Natural killer cell (primary cell): Measurements from ENCODE around the gene ALCAM. TPM values are rescaled to one million over a fixed set of nuclear protein-coding genes. Genes with fewer than 3 reads are reported as not detected.

Experiments used
- ATAC-seq, 3 donors: fragments of 150-1000 bp in 2 of 3; fragments of 200-7000 bp in 1 of 3; cut with Tn5 transposase; 1 replicate in 1 of 3; 2 replicates in 2 of 3; pipeline ENCODE4 v1.10.0; 2021; ENCODE audit warnings: mild to moderate bottlenecking in 2 of 3, moderate library complexity in 2 of 3
- DNase-seq, 2 donors: peaks; one replicate each; pipeline versions ENCODE4 v3.0.0 to v3.0.0-alpha.2; 2013 to 2021; ENCODE audit warnings: mixed read lengths in 1 of 2
- H3K27ac ChIP-seq: one replicate; pipeline ENCODE4 v1.5.1; 2013; ENCODE audit warnings: mild to moderate bottlenecking, low read length
- H3K27me3 ChIP-seq: one replicate; pipeline ENCODE4 v1.6.1; 2013; ENCODE audit warnings: low read length; ENCODE audit not compliant: control insufficient read depth, insufficient read depth
- H3K36me3 ChIP-seq: one replicate; pipeline ENCODE4 v1.6.1; 2013; ENCODE audit warnings: low read length; ENCODE audit not compliant: control insufficient read depth, insufficient read depth
- H3K4me1 ChIP-seq: one replicate; pipeline ENCODE4 v1.6.1; 2013; ENCODE audit warnings: low read length; ENCODE audit not compliant: control insufficient read depth, insufficient read depth
- H3K4me3 ChIP-seq: one replicate; pipeline ENCODE4 v1.5.1; 2013; ENCODE audit warnings: low read length
- H3K9me3 ChIP-seq: one replicate; pipeline ENCODE4 v1.6.1; 2013; ENCODE audit warnings: low read length; ENCODE audit not compliant: control insufficient read depth, insufficient read depth
- H3K27ac Mint-ChIP-seq, 2 donors: one replicate each; pipeline ENCODE4 v1.8.0; 2022; ENCODE audit warnings: mild to moderate bottlenecking in 2 of 2, mixed read lengths in 2 of 2, moderate library complexity in 1 of 2
- H3K27me3 Mint-ChIP-seq, 2 donors: one replicate each; pipeline ENCODE4 v1.8.0; 2022; ENCODE audit warnings: low read depth in 2 of 2, mixed read lengths in 2 of 2
- H3K36me3 Mint-ChIP-seq: one replicate; pipeline ENCODE4 v1.8.0; 2022; ENCODE audit warnings: mixed read lengths
- H3K4me1 Mint-ChIP-seq, 2 donors: one replicate each; pipeline ENCODE4 v1.8.0; 2022; ENCODE audit warnings: mixed read lengths in 2 of 2
- H3K4me3 Mint-ChIP-seq: one replicate; pipeline ENCODE4 v1.8.0; 2022; ENCODE audit warnings: mild to moderate bottlenecking, moderate library complexity, mixed read lengths
- H3K9me3 Mint-ChIP-seq, 2 donors: one replicate each; pipeline ENCODE4 v1.8.0; 2022; ENCODE audit warnings: mixed read lengths in 2 of 2
- WGBS: methylation state at CpG from one replicate; pipeline ENCODE4 v1.1.7; 2013; ENCODE audit warnings: missing lambda C conversion rate; ENCODE audit not compliant: insufficient coverage; 5-methylcytosine and 5-hydroxymethylcytosine counted together
- intact Hi-C: fragments of 100-400 bp; cut with micrococcal nuclease; formaldehyde crosslinking; loops from one replicate; pipeline ENCODE4 v1.14.2; 2022
- total RNA-seq, 4 donors: library from RNA; stranded (reverse); fragments of 120-200 nt in 1 of 4; gene quantifications; one replicate each; pipeline versions ENCODE4 v1.2.3 to v1.2.4, GENCODE V29; 2013 to 2022
- TF ChIP-seq, protein P1 (sequence below): fragments of 200-600 bp; IDR thresholded peaks from one replicate; pipeline ENCODE4 v1.8.0; 2022; ENCODE audit warnings: antibody characterized with exemption

ALCAM gene
- total RNA-seq, 3 donors from 2014 or later (not counting 1 experiment from before 2014, with no cell fraction given): 1.5 to 3.0 (median 1.5) TPM

DNA sequence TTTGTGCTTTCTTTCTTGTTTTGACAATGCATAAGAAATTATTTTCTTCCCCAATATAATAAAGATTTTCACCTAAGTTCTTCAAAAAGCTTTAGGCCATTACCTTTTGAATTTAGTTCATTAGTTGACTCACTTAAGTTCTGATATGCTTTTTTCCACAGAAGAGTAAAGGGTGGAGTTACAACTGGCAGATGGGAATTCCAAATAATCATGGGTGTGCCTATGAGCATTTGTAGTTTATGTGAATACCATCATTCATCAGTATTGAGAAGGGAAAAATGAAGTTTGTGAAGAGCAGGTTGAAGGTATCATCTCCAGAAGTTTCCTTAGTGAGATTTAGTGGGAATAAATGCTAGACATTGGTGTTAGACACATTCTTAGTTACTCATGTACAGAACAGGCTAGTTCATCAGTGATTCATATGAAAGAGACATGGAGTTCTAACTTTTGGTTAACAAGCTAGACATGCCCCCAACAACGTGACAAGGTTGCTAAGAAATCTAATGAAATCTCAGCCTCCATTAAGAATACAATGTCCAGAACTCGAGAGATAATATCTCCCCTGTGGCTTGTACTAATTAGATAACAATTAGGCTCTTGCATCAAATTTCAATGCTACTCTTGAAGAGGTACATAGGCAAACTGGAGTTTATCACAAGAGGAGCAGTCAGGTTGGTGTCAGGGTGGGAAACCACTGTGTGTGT lies 16.9 kb upstream of the ALCAM start:
- intact Hi-C loops: no loop called here
- Histone ChIP-seq H3K27me3 (peaks cover 18% of the 10 kb centered on the region), H3K27ac (no peak overlapping the region), H3K4me3 (no peak overlapping the region), H3K9me3 (no peaks in the 10 kb centered on the region), H3K36me3 (no peaks in the 10 kb centered on the region), H3K4me1 (no peaks in the 10 kb centered on the region)
- DNase-seq (no peak), ATAC-seq (no peak)
- Mint-ChIP-seq H3K27ac (no peak overlapping the region), H3K36me3 (peaks cover 7% of the 10 kb centered on the region), H3K9me3 (no peaks in the 10 kb centered on the region), H3K4me3 (no peak overlapping the region), H3K4me1 (no peaks in the 10 kb centered on the region), H3K27me3 (peaks cover 21 to 49% of the 10 kb centered on the region in 2 donors)
- TF ChIP-seq, protein P1, sequence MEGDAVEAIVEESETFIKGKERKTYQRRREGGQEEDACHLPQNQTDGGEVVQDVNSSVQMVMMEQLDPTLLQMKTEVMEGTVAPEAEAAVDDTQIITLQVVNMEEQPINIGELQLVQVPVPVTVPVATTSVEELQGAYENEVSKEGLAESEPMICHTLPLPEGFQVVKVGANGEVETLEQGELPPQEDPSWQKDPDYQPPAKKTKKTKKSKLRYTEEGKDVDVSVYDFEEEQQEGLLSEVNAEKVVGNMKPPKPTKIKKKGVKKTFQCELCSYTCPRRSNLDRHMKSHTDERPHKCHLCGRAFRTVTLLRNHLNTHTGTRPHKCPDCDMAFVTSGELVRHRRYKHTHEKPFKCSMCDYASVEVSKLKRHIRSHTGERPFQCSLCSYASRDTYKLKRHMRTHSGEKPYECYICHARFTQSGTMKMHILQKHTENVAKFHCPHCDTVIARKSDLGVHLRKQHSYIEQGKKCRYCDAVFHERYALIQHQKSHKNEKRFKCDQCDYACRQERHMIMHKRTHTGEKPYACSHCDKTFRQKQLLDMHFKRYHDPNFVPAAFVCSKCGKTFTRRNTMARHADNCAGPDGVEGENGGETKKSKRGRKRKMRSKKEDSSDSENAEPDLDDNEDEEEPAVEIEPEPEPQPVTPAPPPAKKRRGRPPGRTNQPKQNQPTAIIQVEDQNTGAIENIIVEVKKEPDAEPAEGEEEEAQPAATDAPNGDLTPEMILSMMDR: no peak
- 67% methylated on average over 2 of the region's 2 CpGs for WGBS

DNA sequence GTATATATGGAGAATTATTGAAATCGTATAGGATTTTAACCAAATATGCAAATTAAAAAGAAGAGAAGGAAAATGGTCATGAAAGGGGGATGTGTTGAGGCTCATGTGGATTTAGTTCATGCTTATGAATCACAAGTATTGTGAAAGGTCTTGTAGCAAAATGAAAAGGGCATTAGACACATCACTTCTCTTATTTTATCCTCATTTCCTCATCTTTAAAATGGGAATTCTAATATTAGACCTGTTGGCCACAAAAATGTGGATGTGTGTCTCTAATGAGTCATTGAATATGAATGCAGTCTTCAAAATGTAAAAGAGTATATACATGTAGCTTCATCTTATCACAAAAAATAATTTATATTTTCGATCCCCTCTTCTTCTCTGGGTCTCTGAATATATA lies 14.9 kb upstream of the ALCAM start:
- intact Hi-C loops: no loop called here
- TF ChIP-seq, protein P1: no peak
- no peaks in the 10 kb centered on the region for H3K4me1 Mint-ChIP-seq
- H3K9me3 ChIP-seq: no peaks in the 10 kb centered on the region
- H3K27ac Mint-ChIP-seq: no peak overlapping the region
- H3K27ac ChIP-seq: no peak overlapping the region
- no peak for ATAC-seq
- H3K4me1 ChIP-seq: no peaks in the 10 kb centered on the region
- no peak overlapping the region for H3K4me3 ChIP-seq
- peaks cover 32 to 69% of the 10 kb centered on the region in 2 donors for H3K27me3 Mint-ChIP-seq
- no peak for DNase-seq
- 59% methylated on average over 1 of the region's 2 CpGs for WGBS
- H3K36me3 Mint-ChIP-seq: peaks cover 10% of the 10 kb centered on the region
- H3K4me3 Mint-ChIP-seq: no peak overlapping the region
- peaks cover 18% of the 10 kb centered on the region for H3K27me3 ChIP-seq
- no peaks in the 10 kb centered on the region for H3K9me3 Mint-ChIP-seq
- no peaks in the 10 kb centered on the region for H3K36me3 ChIP-seq

DNA sequence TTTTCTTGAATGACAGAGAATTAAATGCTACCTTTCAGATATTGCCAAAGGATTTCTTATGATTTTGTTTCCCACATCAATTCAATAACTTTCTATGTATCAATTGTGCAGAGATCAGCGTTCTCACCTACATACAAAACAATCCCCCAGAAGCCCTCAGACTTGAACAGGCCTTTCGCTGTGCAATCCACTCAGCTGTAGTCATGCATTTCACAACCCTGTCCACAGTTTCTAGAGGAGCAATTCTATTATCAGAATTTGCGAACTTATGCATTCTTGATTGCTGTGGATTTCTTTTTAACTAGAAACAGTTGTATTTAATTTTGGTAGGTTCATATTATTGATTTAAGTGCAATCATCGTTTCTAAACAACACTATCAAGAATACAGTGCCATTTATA lies 13.7 kb upstream of the ALCAM start:
- H3K36me3 ChIP-seq: no peaks in the 10 kb centered on the region
- H3K27me3 ChIP-seq: peaks cover 18% of the 10 kb centered on the region
- no peaks in the 10 kb centered on the region for H3K4me1 Mint-ChIP-seq
- H3K9me3 ChIP-seq: no peaks in the 10 kb centered on the region
- H3K27ac Mint-ChIP-seq: no peak overlapping the region
- WGBS: 93% methylated on average over 3 of the region's 4 CpGs
- no peak overlapping the region for H3K4me3 Mint-ChIP-seq
- H3K36me3 Mint-ChIP-seq: peaks cover 10% of the 10 kb centered on the region
- no peak overlapping the region for H3K4me3 ChIP-seq
- intact Hi-C loops: no loop called here
- H3K27ac ChIP-seq: no peak overlapping the region
- H3K27me3 Mint-ChIP-seq: peaks cover 32 to 74% of the 10 kb centered on the region in 2 donors
- ATAC-seq (no peak), DNase-seq (no peak)
- H3K9me3 Mint-ChIP-seq: no peaks in the 10 kb centered on the region
- TF ChIP-seq, protein P1: no peak
- H3K4me1 ChIP-seq: no peaks in the 10 kb centered on the region
